ENCODE measurements around the gene ARGLU1.
A peak's percentile ranks its signal among the peaks of the same experiment; 100 is the strongest.

Gene ARGLU1

GRCh38 chr13:106537521-106537920 lies 30.4 kb downstream of the ARGLU1 start:
- no peak for DNase-seq

GRCh38 chr13:106536244-106537034 lies 31.5 kb downstream of the ARGLU1 start:
- peak; percentile 74 to 87 (median 82) for DNase-seq

- peak; percentile 59 to 76 (median 70) for DNase-seq
These were observed 32.2 kb downstream of the ARGLU1 start, which contains the start of gene EFNB2 for GRCh38 chr13:106535552-106536243. TSS of gene EFNB2 (minus strand) at chr13:106535662. CDS start at chr13:106534964, 698 bp downstream.

- DNase-seq, result peak in 1 of 4 experiments; percentile 1
These were observed 33.0 kb downstream of the ARGLU1 start for GRCh38 chr13:106534639-106535551.

GRCh38 chr13:106533943-106534638 lies 33.8 kb downstream of the ARGLU1 start:
- no peak for DNase-seq

GRCh38 chr13:106533101-106533942 lies 34.6 kb downstream of the ARGLU1 start:
- no peak for DNase-seq

GRCh38 chr13:106532111-106532929 lies 35.6 kb downstream of the ARGLU1 start:
- no peak for DNase-seq

GRCh38 chr13:106530980-106531481 lies 36.9 kb downstream of the ARGLU1 start:
- DNase-seq, result no peak

- no peak for DNase-seq
These were observed 37.6 kb downstream of the ARGLU1 start for GRCh38 chr13:106530171-106530851.

- no peak for DNase-seq
These were observed 38.3 kb downstream of the ARGLU1 start for GRCh38 chr13:106529415-106530170.

GRCh38 chr13:106528718-106529414 lies 39.1 kb downstream of the ARGLU1 start:
- DNase-seq, result no peak

- DNase-seq, result no peak
These were observed 40.1 kb downstream of the ARGLU1 start for GRCh38 chr13:106527826-106528225.

- no peak for DNase-seq
These were observed 40.5 kb downstream of the ARGLU1 start for GRCh38 chr13:106527445-106527801.

GRCh38 chr13:106526738-106527444 lies 41.0 kb downstream of the ARGLU1 start:
- no peak for DNase-seq

GRCh38 chr13:106525865-106526264 lies 42.1 kb downstream of the ARGLU1 start:
- DNase-seq, result no peak

- no peak for DNase-seq
These were observed 43.8 kb downstream of the ARGLU1 start for GRCh38 chr13:106524108-106524507.

- DNase-seq, result no peak
These were observed 44.4 kb downstream of the ARGLU1 start for GRCh38 chr13:106523576-106523975.

Measured in activated CD4-positive, CD25-positive, alpha-beta regulatory T cell (primary cell).